ENCODE results near the gene UBE2D3.

UBE2D3 gene

DNA sequence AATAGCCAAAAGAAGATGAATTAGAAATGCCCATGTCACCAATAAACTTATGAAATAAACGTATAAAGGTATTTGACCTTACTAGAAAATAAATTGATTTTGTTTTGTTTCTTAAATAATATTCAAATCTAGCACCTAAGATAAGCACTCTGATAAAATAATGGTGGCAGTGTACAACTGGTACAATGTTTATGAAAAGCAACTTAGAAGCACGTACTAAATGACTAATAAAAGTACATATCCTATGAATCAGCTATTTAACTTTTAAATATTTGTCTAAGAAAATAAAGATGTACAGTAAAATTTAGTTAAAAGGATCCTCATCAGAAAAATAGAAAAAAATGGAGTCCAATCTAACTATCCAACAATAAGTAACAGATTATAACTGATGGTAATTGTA lies 73.3 kb downstream of the UBE2D3 start:
- DNase-seq (ENCODE audit: low read depth) = no peak

DNA sequence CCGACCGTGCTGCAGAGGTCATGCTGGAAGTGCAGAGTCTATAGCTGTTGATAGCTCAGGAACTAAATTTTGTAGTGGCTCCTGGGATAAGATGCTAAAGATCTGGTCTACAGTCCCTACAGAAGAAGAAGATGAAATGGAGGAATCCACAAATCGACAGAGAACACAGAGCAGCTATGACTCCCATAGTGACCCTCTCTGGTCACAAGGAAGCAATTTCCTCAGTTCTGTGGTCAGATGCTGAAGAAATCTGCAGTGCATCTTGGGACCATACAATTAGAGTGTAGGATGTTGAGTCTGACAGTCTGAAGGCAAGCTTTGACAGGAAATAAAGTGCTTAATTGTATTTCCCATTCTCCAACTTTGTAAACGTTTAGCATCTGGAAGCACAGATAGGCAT lies 75.4 kb downstream of the UBE2D3 start:
- DNase-seq (ENCODE audit: low read depth) = no peak

Measured in stimulated activated CD8-positive, alpha-beta memory T cell treated with anti-CD3 and anti-CD28 coated beads, Interleukin-4, amount 100 ng/mL, for 24 hours (primary cell).